Mesenchymal stem cell (in vitro differentiated cells and primary cell): ENCODE data around the gene FSTL4.

ENCODE experiments used
- DNase-seq: peaks from one replicate; pipeline ENCODE4 v3.0.0-alpha.2; 2013
- H2AFZ ChIP-seq: one replicate; pipeline ENCODE4 v1.6.1; 2013; ENCODE audit warnings: low read depth, mild to moderate bottlenecking, control low read depth, inconsistent platforms, low read length, moderate library complexity
- H2AK5ac ChIP-seq: 2 replicates; pipeline ENCODE4 v1.6.1; 2013; ENCODE audit warnings: low read length, moderate library complexity, mild to moderate bottlenecking, inconsistent platforms; ENCODE audit not compliant: severe bottlenecking
- H2BK120ac ChIP-seq: one replicate; pipeline ENCODE4 v1.6.1; 2013; ENCODE audit warnings: low read depth, mild to moderate bottlenecking, inconsistent platforms, low read length, moderate library complexity
- H2BK12ac ChIP-seq, 2 experiments: one replicate each; pipeline ENCODE4 v1.6.1; 2013; ENCODE audit warnings: inconsistent platforms in 2 of 2, low read length in 2 of 2, mild to moderate bottlenecking in 2 of 2, moderate library complexity in 2 of 2, control low read depth in 1 of 2
- H2BK15ac ChIP-seq: one replicate; pipeline ENCODE4 v1.6.1; 2013; ENCODE audit warnings: mild to moderate bottlenecking, low read depth, inconsistent platforms; ENCODE audit not compliant: poor library complexity, severe bottlenecking
- H2BK5ac ChIP-seq: 2 replicates; pipeline ENCODE4 v1.6.1; 2013; ENCODE audit warnings: low read depth, mild to moderate bottlenecking, low read length, control low read depth, inconsistent platforms; ENCODE audit not compliant: poor library complexity, severe bottlenecking
- H3K14ac ChIP-seq, 2 experiments: one replicate each; pipeline ENCODE4 v1.6.1; 2013; ENCODE audit warnings: inconsistent platforms in 2 of 2, low read length in 2 of 2, control low read depth in 1 of 2, mild to moderate bottlenecking in 1 of 2, moderate library complexity in 1 of 2
- H3K18ac ChIP-seq, 2 experiments: one replicate each; pipeline ENCODE4 v1.6.1; 2013; ENCODE audit warnings: inconsistent platforms in 2 of 2, low read length in 2 of 2, control low read depth in 1 of 2, low read depth in 1 of 2, mild to moderate bottlenecking in 1 of 2
- H3K23ac ChIP-seq, 2 experiments: one replicate each; pipeline ENCODE4 v1.6.1; 2013; ENCODE audit warnings: inconsistent platforms in 2 of 2, low read length in 2 of 2, mild to moderate bottlenecking in 2 of 2, moderate library complexity in 2 of 2, control low read depth in 1 of 2
- H3K27ac ChIP-seq: 2 replicates; pipeline ENCODE4 v1.5.1; 2013; ENCODE audit warnings: mild to moderate bottlenecking, moderate library complexity, low read length, control low read depth, inconsistent platforms; ENCODE audit not compliant: poor library complexity, severe bottlenecking
- H3K27me3 ChIP-seq, 2 experiments: 2 replicates each; pipeline versions ENCODE4 v1.6.1 to v1.7.0; 2013; ENCODE audit warnings: low read length in 2 of 2, mild to moderate bottlenecking in 2 of 2, moderate library complexity in 2 of 2, control low read depth in 1 of 2, inconsistent platforms in 1 of 2; ENCODE audit not compliant: control insufficient read depth in 1 of 2, insufficient read depth in 1 of 2
- H3K36me3 ChIP-seq, 2 experiments: 2 replicates each; pipeline versions ENCODE4 v1.6.1 to v1.7.0; 2013; ENCODE audit warnings: low read length in 2 of 2, control low read depth in 1 of 2, inconsistent platforms in 1 of 2, low read depth in 1 of 2, mild to moderate bottlenecking in 1 of 2; ENCODE audit not compliant: insufficient read depth in 2 of 2, control insufficient read depth in 1 of 2
- H3K4ac ChIP-seq, 2 experiments: one replicate each; pipeline ENCODE4 v1.6.1; 2013; ENCODE audit warnings: inconsistent platforms in 2 of 2, low read length in 2 of 2, mild to moderate bottlenecking in 2 of 2, moderate library complexity in 2 of 2, control low read depth in 1 of 2, low read depth in 1 of 2
- H3K4me1 ChIP-seq: 2 replicates; pipeline ENCODE4 v1.6.1; 2013; ENCODE audit warnings: low read depth, low read length, control low read depth; ENCODE audit not compliant: control insufficient read depth, insufficient read depth
- H3K4me2 ChIP-seq: 2 replicates; pipeline ENCODE4 v1.6.1; 2013; ENCODE audit warnings: low read length, mild to moderate bottlenecking, inconsistent platforms; ENCODE audit not compliant: poor library complexity, severe bottlenecking
- H3K4me3 ChIP-seq, 2 experiments: 2 replicates each; pipeline versions ENCODE4 v1.5.1 to v1.7.0; 2013; ENCODE audit warnings: low read length in 2 of 2, mild to moderate bottlenecking in 2 of 2, control low read depth in 1 of 2, low read depth in 1 of 2; ENCODE audit not compliant: insufficient read depth in 1 of 2
- H3K79me1 ChIP-seq: replicated peaks from 2 replicates; pipeline ENCODE4 v1.6.1; 2013; ENCODE audit warnings: mild to moderate bottlenecking, control low read depth, low read length, inconsistent platforms; ENCODE audit not compliant: poor library complexity, severe bottlenecking
- H3K9ac ChIP-seq: 2 replicates; pipeline ENCODE4 v1.7.0; 2013; ENCODE audit warnings: mild to moderate bottlenecking, low read length, moderate library complexity
- H3K9me3 ChIP-seq: 2 replicates; pipeline ENCODE4 v1.7.0; 2013; ENCODE audit warnings: mild to moderate bottlenecking, low read length; ENCODE audit not compliant: control insufficient read depth
- H4K8ac ChIP-seq: one replicate; pipeline ENCODE4 v1.6.1; 2013; ENCODE audit warnings: inconsistent platforms, mild to moderate bottlenecking, low read length, moderate library complexity
- H4K91ac ChIP-seq: one replicate; pipeline ENCODE4 v1.6.1; 2013; ENCODE audit warnings: mild to moderate bottlenecking, low read length, inconsistent platforms
- WGBS: methylation state at CpG from one replicate; pipeline ENCODE4 v1.1.7; 2013; ENCODE audit warnings: mixed read lengths; 5-methylcytosine and 5-hydroxymethylcytosine counted together

Gene FSTL4

GRCh38 chr5:133403741-133404364, 208.5 kb downstream of the FSTL4 start:
- H3K14ac ChIP-seq = no peak overlapping the region
- H3K18ac ChIP-seq = no peak overlapping the region
- H3K4ac ChIP-seq = no peak overlapping the region
- H3K9ac ChIP-seq = no peak overlapping the region
- H3K23ac ChIP-seq = no peak overlapping the region
- H2BK12ac ChIP-seq = no peak overlapping the region
- H2BK5ac ChIP-seq = no peak overlapping the region
- H2BK15ac ChIP-seq = no peak overlapping the region
- H3K9me3 ChIP-seq = no peaks in the 10 kb centered on the region
- H3K4me2 ChIP-seq = no peak overlapping the region
- H2AFZ ChIP-seq = no peak overlapping the region
- H3K79me1 ChIP-seq = no peaks in the 10 kb centered on the region
- H3K36me3 ChIP-seq = no peaks in the 10 kb centered on the region
- no peak overlapping the region for H4K8ac ChIP-seq
- peaks cover 15 to 68% of the 10 kb centered on the region in 2 experiments for H3K27me3 ChIP-seq
- no peak for DNase-seq
- WGBS = 86% methylated on average over 5 of the region's 5 CpGs
- H3K4me1 ChIP-seq = peaks cover 2% of the 10 kb centered on the region
- no peak overlapping the region for H2BK120ac ChIP-seq
- H3K4me3 ChIP-seq = no peak overlapping the region
- no peak overlapping the region for H2AK5ac ChIP-seq
- no peak overlapping the region for H4K91ac ChIP-seq
- no peak overlapping the region for H3K27ac ChIP-seq

- Histone ChIP-seq H3K27me3 (peaks cover 15 to 73% of the 10 kb centered on the region in 2 experiments), H2AFZ (no peak overlapping the region), H4K91ac (no peak overlapping the region), H3K4ac (no peak overlapping the region), H2BK15ac (no peak overlapping the region), H2BK120ac (no peak overlapping the region), H3K4me3 (no peak overlapping the region), H2BK12ac (no peak overlapping the region), H4K8ac (no peak overlapping the region), H2BK5ac (no peak overlapping the region), H3K4me1 (peaks cover 2% of the 10 kb centered on the region), H3K27ac (no peak overlapping the region), H3K9ac (no peak overlapping the region), H3K14ac (peak overlapping the region in 1 of 2 experiments; percentile 46), H3K79me1 (no peaks in the 10 kb centered on the region), H3K23ac (no peak overlapping the region), H3K9me3 (no peaks in the 10 kb centered on the region), H3K4me2 (no peak overlapping the region), H3K36me3 (no peaks in the 10 kb centered on the region), H2AK5ac (no peak overlapping the region), H3K18ac (no peak overlapping the region)
- DNase-seq = no peak
- 85% methylated on average over 12 of the region's 12 CpGs for WGBS
Observed at GRCh38 chr5:133402775-133403174, 209.6 kb downstream of the FSTL4 start.

GRCh38 chr5:133401731-133402347, 210.5 kb downstream of the FSTL4 start:
- H2AFZ ChIP-seq = no peak overlapping the region
- no peak for DNase-seq
- H3K9ac ChIP-seq = no peak overlapping the region
- no peak overlapping the region for H2BK120ac ChIP-seq
- no peak overlapping the region for H3K14ac ChIP-seq
- no peaks in the 10 kb centered on the region for H3K9me3 ChIP-seq
- no peak overlapping the region for H3K18ac ChIP-seq
- H3K23ac ChIP-seq = no peak overlapping the region
- no peak overlapping the region for H3K27ac ChIP-seq
- H3K36me3 ChIP-seq = no peaks in the 10 kb centered on the region
- no peak overlapping the region for H4K8ac ChIP-seq
- H4K91ac ChIP-seq = no peak overlapping the region
- WGBS = 71% methylated on average over 6 of the region's 9 CpGs
- H3K27me3 ChIP-seq = peaks cover 15 to 72% of the 10 kb centered on the region in 2 experiments
- no peak overlapping the region for H3K4me2 ChIP-seq
- H2BK5ac ChIP-seq = no peak overlapping the region
- H2BK12ac ChIP-seq = no peak overlapping the region
- H2AK5ac ChIP-seq = no peak overlapping the region
- H3K4me1 ChIP-seq = peaks cover 2% of the 10 kb centered on the region
- H2BK15ac ChIP-seq = no peak overlapping the region
- no peak overlapping the region for H3K4me3 ChIP-seq
- no peaks in the 10 kb centered on the region for H3K79me1 ChIP-seq
- H3K4ac ChIP-seq = no peak overlapping the region

- Histone ChIP-seq H2AK5ac (no peak overlapping the region), H3K4me1 (peaks cover 4% of the 10 kb centered on the region), H2AFZ (no peak overlapping the region), H3K4me3 (no peak overlapping the region), H4K91ac (no peak overlapping the region), H2BK5ac (no peak overlapping the region), H3K36me3 (no peaks in the 10 kb centered on the region), H3K4ac (no peak overlapping the region), H2BK12ac (no peak overlapping the region), H3K79me1 (no peaks in the 10 kb centered on the region), H3K9ac (no peak overlapping the region), H2BK120ac (no peak overlapping the region), H3K23ac (no peak overlapping the region), H3K9me3 (no peaks in the 10 kb centered on the region), H3K27me3 (peaks cover 18 to 76% of the 10 kb centered on the region in 2 experiments), H3K18ac (no peak overlapping the region), H2BK15ac (no peak overlapping the region), H3K27ac (no peak overlapping the region), H3K4me2 (no peak overlapping the region), H4K8ac (no peak overlapping the region), H3K14ac (no peak overlapping the region)
- WGBS = 56% methylated on average over 10 of the region's 10 CpGs
- DNase-seq = no peak
Observed at GRCh38 chr5:133400831-133401351, 211.4 kb downstream of the FSTL4 start.
